ENCODE results near the gene ACOX1. TPM values are rescaled to one million over a fixed set of nuclear protein-coding genes. Genes with fewer than 3 reads are reported as not detected.
A peak's percentile ranks its signal among the peaks of the same experiment; 100 is the strongest.

Gene ACOX1
- total and polyA plus RNA-seq, 2 of the 13 experiments (the other 11 are each of a cell fraction or from before 2014, with no cell fraction given), result 86.4 to 120 TPM

DNA sequence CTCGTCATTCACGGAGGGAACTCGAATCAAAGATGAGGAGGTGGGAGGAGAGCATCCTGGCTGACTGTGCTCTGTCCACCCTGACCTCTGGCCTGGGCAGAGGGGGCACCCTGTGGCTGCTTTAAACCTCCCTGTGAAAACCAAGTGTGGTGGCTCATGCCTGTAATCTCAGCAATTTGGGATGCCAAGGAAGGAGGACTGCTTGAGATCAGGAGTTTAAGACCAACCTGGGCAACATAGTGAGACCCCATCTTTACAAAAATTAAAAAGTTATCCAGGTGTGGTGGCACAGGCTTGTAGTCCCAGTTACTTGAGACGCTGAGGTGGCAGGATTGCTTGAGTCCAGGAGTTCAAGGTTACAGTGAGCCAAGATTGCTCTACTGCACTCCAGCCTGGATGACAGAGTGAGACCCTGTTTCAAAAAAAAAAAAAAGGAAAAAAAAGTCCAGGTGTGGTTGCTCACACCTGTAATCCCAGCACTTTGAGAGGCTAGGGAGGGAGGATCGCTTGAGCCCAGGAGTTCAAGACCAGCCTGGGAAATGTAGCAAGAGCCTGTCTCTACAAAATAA is 15.9 kb upstream of the ACOX1 start (continued):
- TF ChIP-seq ZNF230 (CRISPR knock-in tag; IDR thresholded peaks at IDR 0.05), result no peak
- no peak for TF ChIP-seq NONO (IDR thresholded peaks at IDR 0.05)
- TF ChIP-seq NONO (CRISPR knock-in tag; conservative IDR thresholded peaks at IDR 0.05), result no peak
- no peak for TF ChIP-seq NCOR1 (IDR thresholded peaks at IDR 0.05; ENCODE audit: borderline replicate concordance, low read length)
- TF ChIP-seq ZNF44 (CRISPR knock-in tag; IDR thresholded peaks at IDR 0.05), result no peak
- TF ChIP-seq ZNF205 (CRISPR knock-in tag; IDR thresholded peaks at IDR 0.05), result no peak
- TF ChIP-seq, protein P1, sequence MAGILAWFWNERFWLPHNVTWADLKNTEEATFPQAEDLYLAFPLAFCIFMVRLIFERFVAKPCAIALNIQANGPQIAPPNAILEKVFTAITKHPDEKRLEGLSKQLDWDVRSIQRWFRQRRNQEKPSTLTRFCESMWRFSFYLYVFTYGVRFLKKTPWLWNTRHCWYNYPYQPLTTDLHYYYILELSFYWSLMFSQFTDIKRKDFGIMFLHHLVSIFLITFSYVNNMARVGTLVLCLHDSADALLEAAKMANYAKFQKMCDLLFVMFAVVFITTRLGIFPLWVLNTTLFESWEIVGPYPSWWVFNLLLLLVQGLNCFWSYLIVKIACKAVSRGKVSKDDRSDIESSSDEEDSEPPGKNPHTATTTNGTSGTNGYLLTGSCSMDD (CRISPR knock-in tag; IDR thresholded peaks at IDR 0.05), result no peak
- TF ChIP-seq, protein P2, sequence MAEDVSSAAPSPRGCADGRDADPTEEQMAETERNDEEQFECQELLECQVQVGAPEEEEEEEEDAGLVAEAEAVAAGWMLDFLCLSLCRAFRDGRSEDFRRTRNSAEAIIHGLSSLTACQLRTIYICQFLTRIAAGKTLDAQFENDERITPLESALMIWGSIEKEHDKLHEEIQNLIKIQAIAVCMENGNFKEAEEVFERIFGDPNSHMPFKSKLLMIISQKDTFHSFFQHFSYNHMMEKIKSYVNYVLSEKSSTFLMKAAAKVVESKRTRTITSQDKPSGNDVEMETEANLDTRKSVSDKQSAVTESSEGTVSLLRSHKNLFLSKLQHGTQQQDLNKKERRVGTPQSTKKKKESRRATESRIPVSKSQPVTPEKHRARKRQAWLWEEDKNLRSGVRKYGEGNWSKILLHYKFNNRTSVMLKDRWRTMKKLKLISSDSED (CRISPR knock-in tag; IDR thresholded peaks at IDR 0.05), result no peak
- TF ChIP-seq, protein P3, sequence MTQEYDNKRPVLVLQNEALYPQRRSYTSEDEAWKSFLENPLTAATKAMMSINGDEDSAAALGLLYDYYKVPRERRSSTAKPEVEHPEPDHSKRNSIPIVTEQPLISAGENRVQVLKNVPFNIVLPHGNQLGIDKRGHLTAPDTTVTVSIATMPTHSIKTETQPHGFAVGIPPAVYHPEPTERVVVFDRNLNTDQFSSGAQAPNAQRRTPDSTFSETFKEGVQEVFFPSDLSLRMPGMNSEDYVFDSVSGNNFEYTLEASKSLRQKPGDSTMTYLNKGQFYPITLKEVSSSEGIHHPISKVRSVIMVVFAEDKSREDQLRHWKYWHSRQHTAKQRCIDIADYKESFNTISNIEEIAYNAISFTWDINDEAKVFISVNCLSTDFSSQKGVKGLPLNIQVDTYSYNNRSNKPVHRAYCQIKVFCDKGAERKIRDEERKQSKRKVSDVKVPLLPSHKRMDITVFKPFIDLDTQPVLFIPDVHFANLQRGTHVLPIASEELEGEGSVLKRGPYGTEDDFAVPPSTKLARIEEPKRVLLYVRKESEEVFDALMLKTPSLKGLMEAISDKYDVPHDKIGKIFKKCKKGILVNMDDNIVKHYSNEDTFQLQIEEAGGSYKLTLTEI (CRISPR knock-in tag; conservative IDR thresholded peaks at IDR 0.05), result no peak
- 0 out of 2 replicates have a peak, but pooled peaks have one; percentile 21 for TF ChIP-seq MIER2 (CRISPR knock-in tag; IDR thresholded peaks at IDR 0.05)
- no peak for TF ChIP-seq MED8 (CRISPR knock-in tag; IDR thresholded peaks at IDR 0.05; ENCODE audit: insufficient replicate concordance)
- TF ChIP-seq HNRNPUL1 (IDR thresholded peaks at IDR 0.05; ENCODE audit: low read depth, low read length), result no peak
- no peak for TF ChIP-seq MAZ (IDR thresholded peaks at IDR 0.05; ENCODE audit: borderline replicate concordance, low read depth, low read length)
- no peak for TF ChIP-seq MAZ (CRISPR knock-in tag; IDR thresholded peaks at IDR 0.05; ENCODE audit: low read depth)
- no peak for TF ChIP-seq TBX3 (IDR thresholded peaks at IDR 0.05; ENCODE audit: borderline replicate concordance)
- no peak for TF ChIP-seq ZNF615 (CRISPR knock-in tag; IDR thresholded peaks at IDR 0.05; ENCODE audit: borderline replicate concordance)
- TF ChIP-seq, protein P4, sequence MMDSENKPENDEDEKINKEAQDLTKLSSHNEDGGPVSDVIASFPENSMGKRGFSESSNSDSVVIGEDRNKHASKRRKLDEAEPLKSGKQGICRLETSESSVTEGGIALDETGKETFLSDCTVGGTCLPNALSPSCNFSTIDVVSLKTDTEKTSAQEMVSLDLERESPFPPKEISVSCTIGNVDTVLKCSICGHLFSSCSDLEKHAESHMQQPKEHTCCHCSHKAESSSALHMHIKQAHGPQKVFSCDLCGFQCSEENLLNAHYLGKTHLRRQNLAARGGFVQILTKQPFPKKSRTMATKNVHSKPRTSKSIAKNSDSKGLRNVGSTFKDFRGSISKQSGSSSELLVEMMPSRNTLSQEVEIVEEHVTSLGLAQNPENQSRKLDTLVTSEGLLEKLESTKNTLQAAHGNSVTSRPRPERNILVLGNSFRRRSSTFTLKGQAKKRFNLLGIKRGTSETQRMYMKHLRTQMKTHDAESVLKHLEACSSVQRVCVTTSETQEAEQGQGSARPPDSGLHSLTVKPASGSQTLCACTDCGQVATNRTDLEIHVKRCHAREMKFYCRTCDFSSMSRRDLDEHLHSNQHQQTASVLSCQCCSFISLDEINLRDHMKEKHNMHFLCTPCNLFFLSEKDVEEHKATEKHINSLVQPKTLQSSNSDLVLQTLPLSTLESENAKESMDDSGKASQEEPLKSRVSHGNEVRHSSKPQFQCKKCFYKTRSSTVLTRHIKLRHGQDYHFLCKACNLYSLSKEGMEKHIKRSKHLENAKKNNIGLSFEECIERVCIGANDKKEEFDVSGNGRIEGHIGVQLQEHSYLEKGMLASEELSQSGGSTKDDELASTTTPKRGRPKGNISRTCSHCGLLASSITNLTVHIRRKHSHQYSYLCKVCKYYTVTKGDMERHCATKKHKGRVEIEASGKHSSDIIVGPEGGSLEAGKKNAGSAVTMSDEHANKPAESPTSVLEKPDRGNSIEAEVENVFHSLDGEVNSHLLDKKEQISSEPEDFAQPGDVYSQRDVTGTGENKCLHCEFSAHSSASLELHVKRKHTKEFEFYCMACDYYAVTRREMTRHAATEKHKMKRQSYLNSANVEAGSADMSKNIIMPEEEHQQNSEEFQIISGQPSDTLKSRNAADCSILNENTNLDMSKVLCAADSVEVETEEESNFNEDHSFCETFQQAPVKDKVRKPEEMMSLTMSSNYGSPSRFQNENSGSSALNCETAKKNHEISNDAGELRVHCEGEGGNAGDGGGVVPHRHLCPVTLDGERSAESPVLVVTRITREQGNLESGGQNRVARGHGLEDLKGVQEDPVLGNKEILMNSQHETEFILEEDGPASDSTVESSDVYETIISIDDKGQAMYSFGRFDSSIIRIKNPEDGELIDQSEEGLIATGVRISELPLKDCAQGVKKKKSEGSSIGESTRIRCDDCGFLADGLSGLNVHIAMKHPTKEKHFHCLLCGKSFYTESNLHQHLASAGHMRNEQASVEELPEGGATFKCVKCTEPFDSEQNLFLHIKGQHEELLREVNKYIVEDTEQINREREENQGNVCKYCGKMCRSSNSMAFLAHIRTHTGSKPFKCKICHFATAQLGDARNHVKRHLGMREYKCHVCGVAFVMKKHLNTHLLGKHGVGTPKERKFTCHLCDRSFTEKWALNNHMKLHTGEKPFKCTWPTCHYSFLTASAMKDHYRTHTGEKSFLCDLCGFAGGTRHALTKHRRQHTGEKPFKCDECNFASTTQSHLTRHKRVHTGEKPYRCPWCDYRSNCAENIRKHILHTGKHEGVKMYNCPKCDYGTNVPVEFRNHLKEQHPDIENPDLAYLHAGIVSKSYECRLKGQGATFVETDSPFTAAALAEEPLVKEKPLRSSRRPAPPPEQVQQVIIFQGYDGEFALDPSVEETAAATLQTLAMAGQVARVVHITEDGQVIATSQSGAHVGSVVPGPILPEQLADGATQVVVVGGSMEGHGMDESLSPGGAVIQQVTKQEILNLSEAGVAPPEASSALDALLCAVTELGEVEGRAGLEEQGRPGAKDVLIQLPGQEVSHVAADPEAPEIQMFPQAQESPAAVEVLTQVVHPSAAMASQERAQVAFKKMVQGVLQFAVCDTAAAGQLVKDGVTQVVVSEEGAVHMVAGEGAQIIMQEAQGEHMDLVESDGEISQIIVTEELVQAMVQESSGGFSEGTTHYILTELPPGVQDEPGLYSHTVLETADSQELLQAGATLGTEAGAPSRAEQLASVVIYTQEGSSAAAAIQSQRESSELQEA (CRISPR knock-in tag; IDR thresholded peaks at IDR 0.05; ENCODE audit: not compliant biosample characterization), result no peak
- TF ChIP-seq ZFP1 (CRISPR knock-in tag; IDR thresholded peaks at IDR 0.05), result no peak
- no peak for TF ChIP-seq ZNF816 (CRISPR knock-in tag; IDR thresholded peaks at IDR 0.05; ENCODE audit: borderline replicate concordance)
